T-helper 1 cell treated with Interleukin-12 subunit alpha and Interleukin-12 subunit beta and Interleukin-4 antibody, amounts not matched to agents 30 μg/mL and 1 μg/mL, for 36 hours (primary cell): Measurements from ENCODE around the gene BFSP2.

ENCODE experiments used
- H3K27ac Mint-ChIP-seq: one replicate; pipeline ENCODE4 v1.8.0; 2021; ENCODE audit warnings: mild to moderate bottlenecking, mixed read lengths
- H3K27me3 Mint-ChIP-seq: one replicate; pipeline ENCODE4 v1.8.0; 2021; ENCODE audit warnings: low read depth, mixed read lengths
- H3K36me3 Mint-ChIP-seq: one replicate; pipeline ENCODE4 v1.8.0; 2021; ENCODE audit warnings: low read depth, mixed read lengths
- H3K4me1 Mint-ChIP-seq: one replicate; pipeline ENCODE4 v1.8.0; 2021; ENCODE audit warnings: low read depth, mixed read lengths
- H3K4me3 Mint-ChIP-seq: one replicate; pipeline ENCODE4 v1.8.0; 2021; ENCODE audit warnings: mild to moderate bottlenecking, moderate library complexity, mixed read lengths
- H3K9me3 Mint-ChIP-seq: one replicate; pipeline ENCODE4 v1.8.0; 2021; ENCODE audit warnings: mixed read lengths

BFSP2 gene

DNA sequence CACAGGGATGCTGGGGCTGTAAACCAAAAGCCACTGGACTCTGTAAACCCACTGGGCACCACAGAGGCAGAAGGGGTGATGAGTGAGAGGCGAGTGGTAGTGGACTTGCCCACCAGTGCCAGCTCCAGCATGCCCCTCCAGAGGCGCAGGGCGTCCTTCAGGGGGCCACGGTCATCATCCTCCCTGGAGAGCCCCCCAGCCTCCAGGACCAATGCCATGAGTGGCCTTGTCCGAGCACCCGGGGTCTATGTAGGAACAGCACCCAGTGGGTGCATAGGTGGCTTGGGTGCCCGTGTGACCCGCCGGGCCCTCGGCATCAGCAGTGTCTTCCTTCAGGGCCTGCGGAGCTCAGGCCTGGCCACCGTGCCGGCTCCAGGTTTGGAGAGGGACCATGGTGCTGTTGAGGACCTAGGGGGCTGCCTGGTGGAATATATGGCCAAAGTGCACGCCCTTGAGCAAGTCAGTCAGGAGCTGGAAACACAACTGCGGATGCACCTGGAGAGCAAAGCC lies at the start of gene BFSP2:
Gene BFSP2 (plus strand): TSS at position 51 of the 510 bp plus-strand sequence. CDS start 28 bp downstream, at position 79.
- Mint-ChIP-seq H3K4me1 (peaks cover 5% of the 10 kb centered on the region), H3K27me3 (peaks cover 6% of the 10 kb centered on the region)

DNA sequence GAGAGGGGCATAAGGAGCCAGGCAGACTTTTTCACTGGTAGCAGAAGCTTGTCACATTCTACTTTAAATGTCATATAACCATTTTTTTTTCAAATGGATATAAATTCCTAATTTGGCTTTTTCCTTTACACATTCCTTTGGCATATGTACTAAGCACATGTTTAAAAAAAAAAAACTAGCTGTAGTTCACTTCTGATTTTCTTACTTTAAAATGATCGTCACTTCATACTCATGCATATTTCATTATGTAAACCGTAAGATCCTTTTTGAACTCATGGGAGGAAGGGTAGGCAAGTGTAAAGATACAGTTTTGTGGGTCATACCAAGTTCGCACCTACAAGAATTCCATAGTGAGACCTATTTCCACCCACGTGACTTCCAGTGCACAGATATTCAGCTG lies 45.1 kb upstream of the BFSP2 start:
- no peak overlapping the region for H3K27ac Mint-ChIP-seq
- H3K36me3 Mint-ChIP-seq: no peaks in the 10 kb centered on the region
- H3K4me1 Mint-ChIP-seq: no peaks in the 10 kb centered on the region

More for the DNA sequence above, at the start of gene BFSP2:
- Mint-ChIP-seq H3K36me3 (no peaks in the 10 kb centered on the region), H3K9me3 (no peaks in the 10 kb centered on the region), H3K27ac (no peak within 1 kb of the TSS), H3K4me3 (no peak within 1 kb of the TSS)

GRCh38 chr3:133360476-133360875 lies 39.4 kb upstream of the BFSP2 start:
- Mint-ChIP-seq H3K36me3 (no peaks in the 10 kb centered on the region), H3K27me3 (peaks cover 3% of the 10 kb centered on the region), H3K27ac (no peak overlapping the region), H3K9me3 (no peaks in the 10 kb centered on the region), H3K4me3 (no peak overlapping the region), H3K4me1 (peaks cover 1% of the 10 kb centered on the region)

More for the DNA sequence above, 45.1 kb upstream of the BFSP2 start:
- Mint-ChIP-seq H3K4me3 (no peak overlapping the region), H3K9me3 (no peaks in the 10 kb centered on the region), H3K27me3 (peaks cover 3% of the 10 kb centered on the region)

- no peaks in the 10 kb centered on the region for H3K36me3 Mint-ChIP-seq
- peaks cover 1% of the 10 kb centered on the region for H3K4me1 Mint-ChIP-seq
- no peaks in the 10 kb centered on the region for H3K9me3 Mint-ChIP-seq
- H3K27ac Mint-ChIP-seq: no peak overlapping the region
- H3K4me3 Mint-ChIP-seq: no peak overlapping the region
- H3K27me3 Mint-ChIP-seq: peaks cover 3% of the 10 kb centered on the region
These were observed 38.8 kb upstream of the BFSP2 start for GRCh38 chr3:133361011-133361410.

- Mint-ChIP-seq H3K27ac (no peak overlapping the region), H3K27me3 (peaks cover 3% of the 10 kb centered on the region), H3K4me1 (peaks cover 1% of the 10 kb centered on the region), H3K4me3 (no peak overlapping the region), H3K9me3 (no peaks in the 10 kb centered on the region), H3K36me3 (no peaks in the 10 kb centered on the region)
These were observed 38.4 kb upstream of the BFSP2 start for GRCh38 chr3:133361435-133361834.

DNA sequence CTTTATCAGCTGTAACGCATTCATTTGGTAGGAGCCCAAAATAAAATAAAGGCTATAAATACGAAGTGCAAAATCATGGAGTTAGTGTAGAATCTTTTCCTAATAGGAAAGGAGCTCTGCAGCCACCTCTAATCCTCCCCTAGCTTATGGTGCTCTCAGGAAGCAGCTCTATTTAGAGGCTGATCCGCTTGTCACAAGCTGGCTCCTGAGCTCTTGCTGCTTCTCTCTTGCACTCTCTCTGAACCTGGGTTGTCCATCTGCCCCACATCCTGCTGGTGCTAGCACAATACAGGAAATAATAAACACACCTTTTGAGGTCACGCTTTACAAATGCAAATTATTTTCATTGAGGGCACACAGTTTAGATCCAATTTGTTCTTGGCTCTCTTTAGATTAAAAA lies 37.3 kb upstream of the BFSP2 start:
- H3K27ac Mint-ChIP-seq: no peak overlapping the region
- peaks cover 6% of the 10 kb centered on the region for H3K27me3 Mint-ChIP-seq
- no peaks in the 10 kb centered on the region for H3K9me3 Mint-ChIP-seq
- H3K36me3 Mint-ChIP-seq: no peaks in the 10 kb centered on the region
- H3K4me3 Mint-ChIP-seq: no peak overlapping the region
- peaks cover 1% of the 10 kb centered on the region for H3K4me1 Mint-ChIP-seq

DNA sequence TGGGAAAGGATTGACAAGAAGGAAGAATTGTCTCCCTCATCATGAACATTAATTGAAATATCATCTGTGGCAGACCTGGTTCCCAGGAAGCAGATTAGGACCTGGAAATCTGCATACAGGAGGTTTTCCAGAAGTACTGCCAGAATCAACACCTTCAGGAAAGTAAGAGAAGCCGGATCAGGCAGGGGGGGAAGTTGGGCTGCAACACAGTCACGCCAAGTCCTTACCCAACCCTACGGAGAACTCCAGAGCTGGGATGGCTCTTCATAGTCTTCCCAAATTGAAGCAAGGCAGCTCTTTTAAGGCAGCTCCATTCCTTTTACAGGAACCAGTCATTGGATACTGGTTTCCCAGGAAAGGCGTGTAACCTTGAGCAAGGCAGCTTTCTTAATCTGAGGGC lies 35.2 kb upstream of the BFSP2 start:
- no peak overlapping the region for H3K27ac Mint-ChIP-seq
- no peak overlapping the region for H3K4me3 Mint-ChIP-seq
- no peaks in the 10 kb centered on the region for H3K9me3 Mint-ChIP-seq
- H3K36me3 Mint-ChIP-seq: no peaks in the 10 kb centered on the region
- H3K4me1 Mint-ChIP-seq: peaks cover 1% of the 10 kb centered on the region
- H3K27me3 Mint-ChIP-seq: peaks cover 3% of the 10 kb centered on the region

DNA sequence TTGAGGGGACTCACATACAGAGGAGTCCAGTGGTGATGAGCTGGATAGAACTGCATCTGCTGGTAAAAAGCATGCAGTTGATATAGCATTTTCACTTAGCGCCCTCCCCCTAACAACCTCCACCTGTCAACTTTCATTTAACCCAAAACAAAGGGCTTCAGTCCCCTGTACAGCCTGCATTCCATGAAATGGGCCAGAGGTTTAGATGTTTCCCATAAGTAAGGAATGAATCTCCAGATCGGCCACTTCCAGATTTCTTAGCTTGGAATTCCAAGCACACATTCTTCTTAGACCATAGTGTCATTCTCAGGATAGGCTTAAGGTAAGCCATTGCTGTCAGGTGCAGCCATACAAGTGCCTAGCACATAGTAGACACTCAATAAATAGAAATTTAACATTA lies 32.9 kb upstream of the BFSP2 start:
- Mint-ChIP-seq H3K27me3 (peaks cover 3% of the 10 kb centered on the region), H3K27ac (no peak overlapping the region), H3K4me3 (no peak overlapping the region), H3K4me1 (peaks cover 1% of the 10 kb centered on the region), H3K36me3 (no peaks in the 10 kb centered on the region), H3K9me3 (no peaks in the 10 kb centered on the region)

DNA sequence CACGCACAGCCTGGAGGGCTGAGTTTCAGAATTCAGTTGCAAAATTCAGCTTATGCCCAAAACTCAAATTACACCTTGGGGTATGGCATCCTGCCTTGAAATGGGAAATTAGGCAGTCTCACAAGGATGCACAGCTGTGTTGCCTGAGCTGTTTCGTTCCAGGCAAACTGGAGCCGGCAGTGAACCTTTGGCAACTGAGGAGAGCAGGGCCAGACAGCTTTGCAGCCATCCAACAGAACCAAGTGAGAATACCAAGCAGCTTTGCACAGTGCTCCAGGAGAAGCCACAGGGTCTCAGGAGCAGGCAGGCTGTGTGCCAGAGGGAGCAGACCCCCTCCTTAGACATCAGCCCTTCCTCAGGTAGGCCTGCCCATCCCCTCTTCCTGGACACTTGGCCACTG lies 32.5 kb upstream of the BFSP2 start:
- Mint-ChIP-seq H3K36me3 (no peaks in the 10 kb centered on the region), H3K27ac (no peak overlapping the region), H3K4me3 (no peak overlapping the region), H3K27me3 (peaks cover 6% of the 10 kb centered on the region), H3K9me3 (no peaks in the 10 kb centered on the region), H3K4me1 (no peaks in the 10 kb centered on the region)

DNA sequence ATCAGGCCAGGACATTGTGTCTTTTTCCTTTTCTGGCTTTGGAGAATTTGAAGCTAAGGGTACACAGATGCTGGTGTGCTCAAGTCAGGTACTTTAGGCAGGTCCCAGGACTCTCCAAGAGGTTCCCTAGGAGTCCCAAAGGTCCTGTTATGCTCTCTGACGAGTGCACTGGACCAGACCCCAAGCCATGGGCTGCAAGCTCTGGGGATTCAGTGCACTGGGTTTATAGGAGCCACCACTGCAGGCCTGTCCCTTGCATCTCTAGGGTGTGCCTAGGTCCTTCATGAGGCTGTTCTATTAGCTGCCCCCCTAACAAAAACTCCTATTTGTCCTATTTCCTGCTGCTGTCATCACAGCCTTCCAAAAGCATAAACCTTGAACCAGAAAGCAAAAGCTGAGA lies 31.9 kb upstream of the BFSP2 start:
- Mint-ChIP-seq H3K36me3 (no peaks in the 10 kb centered on the region), H3K27me3 (peaks cover 7% of the 10 kb centered on the region), H3K4me3 (no peak overlapping the region), H3K27ac (no peak overlapping the region), H3K9me3 (no peaks in the 10 kb centered on the region), H3K4me1 (no peaks in the 10 kb centered on the region)

GRCh38 chr3:133368371-133369067 lies 31.3 kb upstream of the BFSP2 start:
- no peaks in the 10 kb centered on the region for H3K36me3 Mint-ChIP-seq
- H3K4me3 Mint-ChIP-seq: no peak overlapping the region
- H3K9me3 Mint-ChIP-seq: no peaks in the 10 kb centered on the region

GRCh38 chr3:133369068-133369440 lies 30.8 kb upstream of the BFSP2 start:
- H3K9me3 Mint-ChIP-seq: no peaks in the 10 kb centered on the region
- H3K36me3 Mint-ChIP-seq: no peaks in the 10 kb centered on the region
- H3K4me1 Mint-ChIP-seq: no peaks in the 10 kb centered on the region
- H3K27ac Mint-ChIP-seq: no peak overlapping the region
- no peak overlapping the region for H3K4me3 Mint-ChIP-seq
- H3K27me3 Mint-ChIP-seq: peaks cover 7% of the 10 kb centered on the region

More at GRCh38 chr3:133368371-133369067, 31.3 kb upstream of the BFSP2 start:
- peaks cover 7% of the 10 kb centered on the region for H3K27me3 Mint-ChIP-seq
- H3K4me1 Mint-ChIP-seq: no peaks in the 10 kb centered on the region
- H3K27ac Mint-ChIP-seq: no peak overlapping the region

- Mint-ChIP-seq H3K27me3 (peaks cover 7% of the 10 kb centered on the region), H3K9me3 (no peaks in the 10 kb centered on the region), H3K27ac (no peak overlapping the region), H3K4me1 (no peaks in the 10 kb centered on the region), H3K4me3 (no peak overlapping the region), H3K36me3 (no peaks in the 10 kb centered on the region)
These were observed 28.7 kb upstream of the BFSP2 start for GRCh38 chr3:133371181-133371580.

- Mint-ChIP-seq H3K36me3 (no peaks in the 10 kb centered on the region), H3K27ac (no peak overlapping the region), H3K4me1 (no peaks in the 10 kb centered on the region), H3K9me3 (no peaks in the 10 kb centered on the region), H3K27me3 (peaks cover 7% of the 10 kb centered on the region), H3K4me3 (no peak overlapping the region)
These were observed 28.2 kb upstream of the BFSP2 start for GRCh38 chr3:133371676-133372075.

- no peaks in the 10 kb centered on the region for H3K4me1 Mint-ChIP-seq
- H3K9me3 Mint-ChIP-seq: no peaks in the 10 kb centered on the region
- no peak overlapping the region for H3K27ac Mint-ChIP-seq
- peaks cover 4% of the 10 kb centered on the region for H3K27me3 Mint-ChIP-seq
- no peak overlapping the region for H3K4me3 Mint-ChIP-seq
- no peaks in the 10 kb centered on the region for H3K36me3 Mint-ChIP-seq
These were observed 25.0 kb upstream of the BFSP2 start for GRCh38 chr3:133374708-133375402.
